Common myeloid progenitor, CD34-positive (primary cell): ENCODE results near the gene ZNF853.

Source experiments
- CTCF ChIA-PET: fragments of 350-600 bp; sonication (Branson Sonifier 250); formaldehyde crosslinking; loops from one replicate; lab custom pipeline; 2021; ENCODE audit warnings: antibody characterized with exemption; lab: Charles Lee
- POLR2A ChIA-PET: fragments of 350-600 bp; sonication (Branson Sonifier 250); formaldehyde crosslinking; loops from one replicate; lab custom pipeline; 2021; ENCODE audit warnings: antibody characterized with exemption; lab: Charles Lee
- DNase-seq, 3 donors: peaks; one replicate each; pipeline versions ENCODE4 v3.0.0 to v3.0.0-alpha.2; 2013
- H3K27ac ChIP-seq, 2 experiments: 1 replicate in 1 of 2; 2 replicates in 1 of 2; pipeline ENCODE4 v1.7.0; 2013; ENCODE audit warnings: inconsistent platforms in 2 of 2, low read length in 2 of 2, mild to moderate bottlenecking in 2 of 2, low read depth in 1 of 2, moderate library complexity in 1 of 2; ENCODE audit not compliant: severe bottlenecking in 2 of 2, insufficient read depth in 1 of 2, poor library complexity in 1 of 2
- H3K27me3 ChIP-seq, 5 experiments: replicated peaks in 2 of 5; 1 replicate in 3 of 5; 2 replicates in 2 of 5; pipeline versions ENCODE4 v1.6.1 to v1.7.0; 2013; ENCODE audit warnings: low read length in 4 of 5, mild to moderate bottlenecking in 2 of 5, moderate library complexity in 2 of 5, inconsistent platforms in 1 of 5; ENCODE audit not compliant: insufficient read depth in 5 of 5, control insufficient read depth in 4 of 5
- H3K36me3 ChIP-seq, 4 experiments: 1 replicate in 2 of 4; 2 replicates in 2 of 4; pipeline versions ENCODE4 v1.6.1 to v1.7.0; 2013; ENCODE audit warnings: low read length in 3 of 4, control low read depth in 1 of 4, mild to moderate bottlenecking in 1 of 4; ENCODE audit not compliant: control insufficient read depth in 4 of 4, insufficient read depth in 4 of 4
- H3K4me1 ChIP-seq, 4 experiments: 1 replicate in 3 of 4; 2 replicates in 1 of 4; pipeline versions ENCODE4 v1.6.1 to v1.7.1; 2013; ENCODE audit warnings: low read length in 3 of 4, mild to moderate bottlenecking in 3 of 4, control low read depth in 1 of 4, inconsistent platforms in 1 of 4, moderate library complexity in 1 of 4; ENCODE audit not compliant: control insufficient read depth in 4 of 4, insufficient read depth in 4 of 4; ENCODE audit errors: control extremely low read depth in 1 of 4
- H3K4me3 ChIP-seq, 7 experiments: 1 replicate in 4 of 7; 2 replicates in 3 of 7; pipeline versions ENCODE4 v1.5.1 to v1.7.0; 2013; ENCODE audit warnings: mild to moderate bottlenecking in 7 of 7, low read length in 6 of 7, moderate library complexity in 6 of 7, inconsistent platforms in 2 of 7, low read depth in 2 of 7, control low read depth in 1 of 7; ENCODE audit not compliant: insufficient read depth in 4 of 7, control insufficient read depth in 1 of 7; ENCODE audit errors: extremely low read depth in 1 of 7
- H3K9me3 ChIP-seq, 5 experiments: 1 replicate in 4 of 5; 2 replicates in 1 of 5; pipeline versions ENCODE4 v1.6.1 to v1.7.1; 2013; ENCODE audit warnings: low read length in 4 of 5, mild to moderate bottlenecking in 2 of 5, inconsistent platforms in 1 of 5, low read depth in 1 of 5, moderate library complexity in 1 of 5; ENCODE audit not compliant: control insufficient read depth in 4 of 5, insufficient read depth in 2 of 5; ENCODE audit errors: control extremely low read depth in 1 of 5
- WGBS: methylation state at CpG from one replicate; pipeline ENCODE4 v1.1.5; 2013; ENCODE audit not compliant: insufficient coverage; 5-methylcytosine and 5-hydroxymethylcytosine counted together

ZNF853 gene

GRCh38 chr7:6642239-6642839, 26.9 kb downstream of the ZNF853 start:
- Histone ChIP-seq H3K36me3 (peaks cover 14 to 83% (median 57%) of the 10 kb centered on the region in 4 experiments), H3K27me3 (no peaks in the 10 kb centered on the region), H3K4me3 (no peak overlapping the region), H3K27ac (no peak overlapping the region), H3K9me3 (peaks cover 0 to 3% (median 0%) of the 10 kb centered on the region in 5 experiments), H3K4me1 (peaks cover 0 to 22% (median 15%) of the 10 kb centered on the region in 4 experiments)
- ChIA-PET CTCF (no interaction called here), POLR2A (no interaction called here)
- DNase-seq: no peak
- 98% methylated on average over 21 of the region's 24 CpGs for WGBS

- ChIA-PET CTCF (no interaction called here), POLR2A (no interaction called here)
- peaks cover 16 to 90% (median 64%) of the 10 kb centered on the region in 4 experiments for H3K36me3 ChIP-seq
Observed at GRCh38 chr7:6642861-6643640, 27.6 kb downstream of the ZNF853 start.

GRCh38 chr7:6643915-6644625, 28.7 kb downstream of the ZNF853 start:
- DNase-seq: no peak
- ChIA-PET CTCF (no interaction called here), POLR2A (no interaction called here)
- Histone ChIP-seq H3K27me3 (no peaks in the 10 kb centered on the region), H3K4me3 (no peak overlapping the region), H3K4me1 (peaks cover 0 to 9% (median 4%) of the 10 kb centered on the region in 4 experiments), H3K27ac (no peak overlapping the region), H3K9me3 (peaks cover 0 to 11% (median 0%) of the 10 kb centered on the region in 5 experiments), H3K36me3 (peaks cover 16 to 94% (median 73%) of the 10 kb centered on the region in 4 experiments)
- 99% methylated on average over 21 of the region's 21 CpGs for WGBS

More at GRCh38 chr7:6642861-6643640, 27.6 kb downstream of the ZNF853 start:
- Histone ChIP-seq H3K9me3 (peaks cover 0 to 5% (median 0%) of the 10 kb centered on the region in 5 experiments), H3K27ac (no peak overlapping the region), H3K4me3 (no peak overlapping the region), H3K4me1 (peaks cover 0 to 19% (median 12%) of the 10 kb centered on the region in 4 experiments), H3K27me3 (no peaks in the 10 kb centered on the region)
- DNase-seq: no peak
- WGBS: 97% methylated on average over 19 of the region's 22 CpGs

GRCh38 chr7:6644728-6645127, 29.3 kb downstream of the ZNF853 start:
- ChIA-PET POLR2A (no interaction called here), CTCF (no interaction called here)
- no peak overlapping the region for H3K4me3 ChIP-seq
- H3K36me3 ChIP-seq: peaks cover 18 to 94% (median 74%) of the 10 kb centered on the region in 4 experiments
- peaks cover 0 to 3% (median 2%) of the 10 kb centered on the region in 4 experiments for H3K4me1 ChIP-seq
- WGBS: 95% methylated on average over 9 of the region's 10 CpGs
- DNase-seq: no peak
- no peaks in the 10 kb centered on the region for H3K27me3 ChIP-seq
- H3K9me3 ChIP-seq: peaks cover 0 to 17% (median under 1%) of the 10 kb centered on the region in 5 experiments
- no peak overlapping the region for H3K27ac ChIP-seq

GRCh38 chr7:6646465-6646864, 31.1 kb downstream of the ZNF853 start:
- H3K4me3 ChIP-seq: no peak overlapping the region
- WGBS: 94% methylated on average over 5 of the region's 8 CpGs
- H3K27ac ChIP-seq: no peak overlapping the region
- POLR2A ChIA-PET: no interaction called here
- CTCF ChIA-PET: no interaction called here
- H3K9me3 ChIP-seq: peaks cover 0 to 28% (median 14%) of the 10 kb centered on the region in 5 experiments
- H3K27me3 ChIP-seq: no peaks in the 10 kb centered on the region
- no peak for DNase-seq
- H3K4me1 ChIP-seq: no peaks in the 10 kb centered on the region
- peaks cover 20 to 94% (median 73%) of the 10 kb centered on the region in 4 experiments for H3K36me3 ChIP-seq

GRCh38 chr7:6647080-6647479, 31.7 kb downstream of the ZNF853 start:
- 97% methylated on average over 5 of the region's 8 CpGs for WGBS
- Histone ChIP-seq H3K27me3 (no peaks in the 10 kb centered on the region), H3K4me1 (no peaks in the 10 kb centered on the region), H3K27ac (no peak overlapping the region), H3K4me3 (no peak overlapping the region), H3K36me3 (peaks cover 23 to 94% (median 71%) of the 10 kb centered on the region in 4 experiments), H3K9me3 (peaks cover 0 to 34% (median 20%) of the 10 kb centered on the region in 5 experiments)
- no peak for DNase-seq
- ChIA-PET CTCF (no interaction called here), POLR2A (no interaction called here)
